Transverse colon (tissue), 4 donors: ENCODE data around the gene GPR153. TPM values are rescaled to one million over a fixed set of nuclear protein-coding genes. Genes with fewer than 3 reads are reported as not detected.

Source experiments
- DNase-seq: peaks from one replicate; pipeline ENCODE4 v3.0.0-alpha.2; 2019
- H3K27ac ChIP-seq, 4 donors: fragments of 200-600 bp; sonication (generic); 2 replicates each; pipeline ENCODE4 v1.5.1; 2016 to 2018; ENCODE audit warnings: inconsistent platforms in 4 of 4
- H3K27me3 ChIP-seq: fragments of 200-600 bp; sonication (generic); 2 replicates; pipeline ENCODE4 v1.5.1; 2017; ENCODE audit warnings: inconsistent platforms
- H3K36me3 ChIP-seq, 4 donors: fragments of 200-600 bp; sonication (generic); 2 replicates each; pipeline ENCODE4 v1.5.1; 2017 to 2019; ENCODE audit warnings: inconsistent platforms in 4 of 4
- H3K4me1 ChIP-seq, 4 donors: fragments of 200-600 bp; sonication (generic); 2 replicates each; pipeline ENCODE4 v1.5.1; 2017 to 2020; ENCODE audit warnings: inconsistent platforms in 4 of 4
- H3K4me3 ChIP-seq, 4 donors: fragments of 200-600 bp; sonication (generic); 1 replicate in 1 of 4; 2 replicates in 3 of 4; pipeline versions ENCODE4 v1.5.1 to v1.6.1; 2017 to 2019; ENCODE audit warnings: inconsistent platforms in 4 of 4
- H3K9me3 ChIP-seq, 2 donors: fragments of 200-600 bp; sonication (generic); 2 replicates each; pipeline ENCODE4 v1.5.1; 2017 to 2019; ENCODE audit warnings: inconsistent platforms in 2 of 2
- EP300 ChIP-seq: sonication (generic); formaldehyde crosslinking; IDR thresholded peaks from one replicate; pipeline ENCODE4 v1.6.1; 2017; ENCODE audit warnings: antibody characterized with exemption, low read depth
- POLR2A ChIP-seq: fragments of 450-650 bp; IDR thresholded peaks from one replicate; pipeline ENCODE4 v1.6.1; 2016; ENCODE audit warnings: antibody characterized with exemption, mild to moderate bottlenecking, moderate library complexity
- POLR2AphosphoS5 ChIP-seq, 3 donors: sonication (generic); formaldehyde crosslinking; IDR thresholded peaks; one replicate each; pipeline ENCODE4 v1.6.1; 2016; ENCODE audit warnings: antibody characterized with exemption in 3 of 3
- WGBS, 2 donors: methylation state at CpG; one replicate each; pipeline ENCODE4 v1.1.5; 2018; ENCODE audit warnings: low coverage in 1 of 2; 5-methylcytosine and 5-hydroxymethylcytosine counted together
- in situ Hi-C, 4 donors: fragments of 200-750 bp; cut with MboI; loops; one replicate each; pipeline versions ENCODE4 v1.15.0 to v1.15.1; 2017; ENCODE audit warnings: low sequenced_read_pairs in 3 of 4, low pct_ligation_motif_present in 1 of 4, low pct_unique_long_range_greater_than_20kb in 1 of 4
- intact Hi-C: fragments of 100-400 bp; cut with DNase I; formaldehyde crosslinking; loops from one replicate; pipeline ENCODE4 v1.15.1; 2023; ENCODE audit warnings: low total_unique reads
- total RNA-seq, 4 donors: library from RNA; depleted of rRNA; stranded (reverse); fragments of >200 nt; gene quantifications; one replicate each; pipeline ENCODE4 v1.1.0, GENCODE V29; 2016
- TF ChIP-seq, protein P1 (sequence below), 5 experiments: fragments of 200-600 bp in 3 of 5; fragments of 450-650 bp in 2 of 5; sonication (generic) in 3 of 5; IDR thresholded peaks; 1 replicate in 2 of 5; 2 replicates in 3 of 5; pipeline ENCODE4 v1.5.1; 2016 to 2017; ENCODE audit warnings: antibody characterized with exemption in 5 of 5, inconsistent platforms in 3 of 5, mild to moderate bottlenecking in 2 of 5, moderate library complexity in 1 of 5

GPR153 gene
- total RNA-seq, 4 donors from 2014 or later: 15.6 to 38.2 (median 27.8) TPM

DNA sequence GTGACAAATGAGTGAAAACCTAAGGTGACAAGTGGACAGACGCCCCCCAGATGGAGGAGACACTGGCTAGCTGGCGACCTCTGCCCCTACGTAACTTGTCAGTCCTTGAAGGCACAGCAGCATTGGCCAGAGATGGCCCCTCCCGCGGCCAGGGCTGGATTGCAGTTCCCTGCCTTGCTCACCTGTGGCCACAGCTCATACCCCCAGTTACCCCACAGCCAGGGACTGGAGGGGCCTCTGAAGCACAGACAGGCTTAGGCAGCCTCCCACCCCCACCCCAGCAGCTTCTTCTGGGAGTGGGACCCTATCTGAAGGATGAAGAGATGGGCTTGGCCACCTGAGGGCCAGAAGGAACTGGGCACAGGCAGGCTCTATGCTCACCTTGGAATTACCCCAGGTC is 13.2 kb downstream of the GPR153 start:
- H3K27me3 ChIP-seq: peaks cover 96% of the 10 kb centered on the region
- in situ Hi-C loops: loop anchor here in 3 of 4 donors (5.0 to 25.0 kb wide), 3 partner anchors 95 to 165 kb away; partner anchors contain the start of genes ESPN (in 1 of the 3) and HES2 (in 1 of the 3)

DNA sequence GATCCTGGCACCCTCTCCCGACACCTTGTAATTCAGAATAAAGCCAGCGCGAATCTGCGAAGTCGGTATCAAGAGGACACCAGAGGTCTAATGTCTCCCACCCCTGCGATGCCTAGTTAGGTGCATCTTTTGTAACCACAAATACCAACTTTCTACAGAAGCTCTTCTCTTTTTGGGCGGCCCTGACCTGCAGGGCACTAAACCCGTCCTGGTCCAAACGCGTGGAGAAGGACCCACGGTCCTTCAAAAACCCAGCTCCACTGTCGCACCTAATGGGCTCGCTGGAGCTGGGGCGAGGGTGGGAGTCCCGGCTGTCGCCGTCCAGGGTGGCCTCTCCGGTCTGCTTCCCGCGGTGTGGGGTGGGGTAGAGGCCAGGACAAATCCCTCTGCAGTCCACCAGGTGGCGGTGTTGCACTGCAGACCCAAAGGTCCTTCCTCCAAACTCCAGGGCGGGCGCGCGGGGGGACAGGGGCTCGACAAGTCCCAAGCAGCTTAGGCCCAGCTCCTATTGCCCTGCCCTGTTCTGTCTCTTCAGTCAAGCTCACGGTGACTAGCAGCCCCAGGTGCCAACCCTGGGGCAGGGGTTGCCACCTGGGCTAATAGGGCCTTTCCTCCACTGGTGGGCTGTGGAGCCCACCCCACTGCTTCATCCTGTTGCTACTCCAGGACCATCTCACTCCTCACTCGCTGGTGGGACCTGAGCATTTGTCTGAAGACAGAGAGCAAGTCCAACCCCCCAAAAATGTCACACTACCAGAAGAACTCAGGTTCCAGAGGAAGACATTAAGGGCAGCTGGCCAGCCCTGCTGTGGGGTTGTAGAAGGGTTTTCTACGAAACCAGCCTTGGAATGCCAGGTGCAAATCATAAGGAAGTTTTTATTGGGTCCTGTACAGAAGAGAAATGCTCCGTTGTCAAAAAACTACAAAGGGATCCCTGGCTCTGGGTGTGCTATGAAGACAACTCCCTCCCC is 14.1 kb downstream of the GPR153 start:
- WGBS, 2 donors: 16% methylated on average over 13 of the region's 30 CpGs; no CpG with 5 or more reads in 1 of the 2 donors
- intact Hi-C loops: loop anchor here (5.0 kb wide), 2 partner anchors 96 to 161 kb away; no protein-coding TSS in a partner anchor
- H3K36me3 ChIP-seq: no peaks in the 10 kb centered on the region
- H3K4me3 ChIP-seq: no peak overlapping the region
- peak; percentile 81 for DNase-seq
- H3K27me3 ChIP-seq: peaks cover 96% of the 10 kb centered on the region
- TF ChIP-seq POLR2A (peak; percentile 26), EP300 (no peak), POLR2AphosphoS5 (IDR thresholded peaks at IDR 0.05) (no peak)
- TF ChIP-seq, protein P1, sequence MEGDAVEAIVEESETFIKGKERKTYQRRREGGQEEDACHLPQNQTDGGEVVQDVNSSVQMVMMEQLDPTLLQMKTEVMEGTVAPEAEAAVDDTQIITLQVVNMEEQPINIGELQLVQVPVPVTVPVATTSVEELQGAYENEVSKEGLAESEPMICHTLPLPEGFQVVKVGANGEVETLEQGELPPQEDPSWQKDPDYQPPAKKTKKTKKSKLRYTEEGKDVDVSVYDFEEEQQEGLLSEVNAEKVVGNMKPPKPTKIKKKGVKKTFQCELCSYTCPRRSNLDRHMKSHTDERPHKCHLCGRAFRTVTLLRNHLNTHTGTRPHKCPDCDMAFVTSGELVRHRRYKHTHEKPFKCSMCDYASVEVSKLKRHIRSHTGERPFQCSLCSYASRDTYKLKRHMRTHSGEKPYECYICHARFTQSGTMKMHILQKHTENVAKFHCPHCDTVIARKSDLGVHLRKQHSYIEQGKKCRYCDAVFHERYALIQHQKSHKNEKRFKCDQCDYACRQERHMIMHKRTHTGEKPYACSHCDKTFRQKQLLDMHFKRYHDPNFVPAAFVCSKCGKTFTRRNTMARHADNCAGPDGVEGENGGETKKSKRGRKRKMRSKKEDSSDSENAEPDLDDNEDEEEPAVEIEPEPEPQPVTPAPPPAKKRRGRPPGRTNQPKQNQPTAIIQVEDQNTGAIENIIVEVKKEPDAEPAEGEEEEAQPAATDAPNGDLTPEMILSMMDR (IDR thresholded peaks at IDR 0.05): peak; percentile 96 to 99 (median 98)
- peaks cover 17 to 45% (median 39%) of the 10 kb centered on the region in 4 donors for H3K4me1 ChIP-seq
- in situ Hi-C loops: loop anchor here in 3 of 4 donors (5.0 to 25.0 kb wide), 3 partner anchors 96 to 166 kb away; partner anchors contain the start of genes ESPN (in 1 of the 3) and HES2 (in 1 of the 3)
- H3K27ac ChIP-seq: no peak overlapping the region
- H3K9me3 ChIP-seq: no peaks in the 10 kb centered on the region

More for the DNA sequence above, 13.2 kb downstream of the GPR153 start:
- no peak for DNase-seq
- H3K27ac ChIP-seq: no peak overlapping the region
- WGBS, 2 donors: 53 to 54% methylated on average over 2 to 5 of the region's 5 CpGs
- intact Hi-C loops: loop anchor here (5.0 kb wide), 2 partner anchors 95 to 160 kb away; no protein-coding TSS in a partner anchor
- no peaks in the 10 kb centered on the region for H3K36me3 ChIP-seq
- no peaks in the 10 kb centered on the region for H3K9me3 ChIP-seq
- H3K4me1 ChIP-seq: peaks cover 14 to 36% (median 31%) of the 10 kb centered on the region in 4 donors
- H3K4me3 ChIP-seq: no peak overlapping the region
- TF ChIP-seq, protein P1 (IDR thresholded peaks at IDR 0.05): no peak
- TF ChIP-seq POLR2A (no peak), EP300 (no peak), POLR2AphosphoS5 (IDR thresholded peaks at IDR 0.05) (no peak)

DNA sequence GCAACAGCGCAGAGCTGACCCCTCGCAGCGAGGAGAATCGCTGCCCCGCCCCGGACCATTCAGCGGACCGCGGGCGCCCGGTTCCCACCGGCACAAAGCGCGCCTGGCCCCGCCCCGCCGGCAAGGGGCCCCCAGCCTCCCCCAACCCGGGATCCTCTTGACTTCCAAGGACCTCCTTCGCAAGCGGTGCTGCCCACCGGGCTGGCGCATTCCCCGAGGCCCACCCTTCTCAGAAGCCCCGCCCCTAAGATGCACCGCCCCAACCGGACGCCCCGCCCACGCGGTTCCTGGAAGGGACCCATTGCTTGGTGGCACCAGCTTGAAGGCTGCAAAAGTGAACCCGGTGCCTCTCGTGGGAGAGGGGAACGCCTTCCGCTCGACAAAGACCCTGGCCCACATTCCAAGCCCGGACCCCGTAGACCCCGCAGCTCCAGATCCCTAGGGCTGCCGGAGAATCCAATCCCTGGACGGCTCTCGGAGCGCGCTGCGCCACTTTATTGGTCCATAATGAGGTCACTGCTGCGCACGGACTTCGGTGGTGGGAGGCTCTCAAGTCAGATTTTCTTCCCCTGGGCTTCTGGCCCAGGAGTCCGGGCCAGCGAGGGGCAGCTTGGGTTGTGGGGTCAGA is 14.9 kb downstream of the GPR153 start:
- intact Hi-C loops (loop anchor here (5.0 kb wide), 2 partner anchors 96 to 161 kb away; no protein-coding TSS in a partner anchor), in situ Hi-C loops (loop anchor here in 3 of 4 donors (5.0 to 25.0 kb wide), 3 partner anchors 96 to 166 kb away; partner anchors contain the start of genes ESPN (in 1 of the 3) and HES2 (in 1 of the 3))
- peak; percentile 41 for DNase-seq
- WGBS, 2 donors: 7% methylated on average over 25 of the region's 49 CpGs; no CpG with 5 or more reads in 1 of the 2 donors
- no peaks in the 10 kb centered on the region for H3K9me3 ChIP-seq
- TF ChIP-seq EP300 (no peak), POLR2AphosphoS5 (IDR thresholded peaks at IDR 0.05) (no peak), POLR2A (no peak)
- TF ChIP-seq, protein P1 (IDR thresholded peaks at IDR 0.05): no peak
- H3K27ac ChIP-seq: no peak overlapping the region
- peaks cover 96% of the 10 kb centered on the region for H3K27me3 ChIP-seq
- peak overlapping the region in 1 of 4 donors; percentile 28 for H3K4me3 ChIP-seq
- H3K36me3 ChIP-seq: no peaks in the 10 kb centered on the region
- H3K4me1 ChIP-seq: peaks cover 19 to 45% (median 41%) of the 10 kb centered on the region in 4 donors
